NCI-H1436 (cell line): ENCODE data around the gene ACTR3C.
"Not testable (repeated sequence)": the region's sequence is repeated elsewhere in the genome, so short reads cannot be mapped to it uniquely, and the experiment has no call there.

ENCODE experiments used
- DNase-seq: peaks from one replicate; lab custom pipeline; 2025; lab: John Stamatoyannopoulos, UW

Gene ACTR3C

DNA sequence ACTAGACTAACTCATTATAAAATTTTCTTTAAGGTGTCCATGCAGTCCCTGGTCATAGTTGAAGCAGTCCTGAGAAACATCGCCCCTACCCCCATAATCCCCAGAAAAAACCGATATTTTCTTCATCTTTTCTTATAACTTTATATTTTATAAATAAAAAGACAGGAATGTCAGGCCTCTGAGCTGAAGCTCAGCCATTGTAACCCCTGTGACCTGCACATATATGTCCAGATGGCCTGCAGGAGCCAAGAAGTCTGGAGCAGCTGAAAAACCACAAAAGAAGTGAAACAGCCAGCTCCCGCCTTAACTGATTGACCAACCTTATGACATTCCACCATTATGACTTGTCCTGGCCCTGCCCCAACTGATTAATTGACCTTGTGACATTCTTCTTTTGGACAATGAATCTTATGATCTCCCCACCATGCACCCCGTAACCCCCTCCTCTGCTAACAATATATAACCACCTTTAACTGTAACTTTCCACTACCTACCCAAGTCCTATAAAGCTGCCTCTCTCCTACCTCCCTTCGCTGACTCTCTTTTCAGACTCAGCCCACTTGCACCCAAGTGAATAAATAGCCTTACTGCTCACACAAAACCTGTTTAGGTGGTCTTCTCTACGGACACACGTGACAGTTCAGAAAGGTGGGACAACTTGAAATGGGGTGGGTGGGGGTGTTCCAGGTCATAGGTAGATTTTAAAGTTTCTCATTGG is 10.5 kb downstream of the ACTR3C start:
- DNase-seq: not testable (repeated sequence)

DNA sequence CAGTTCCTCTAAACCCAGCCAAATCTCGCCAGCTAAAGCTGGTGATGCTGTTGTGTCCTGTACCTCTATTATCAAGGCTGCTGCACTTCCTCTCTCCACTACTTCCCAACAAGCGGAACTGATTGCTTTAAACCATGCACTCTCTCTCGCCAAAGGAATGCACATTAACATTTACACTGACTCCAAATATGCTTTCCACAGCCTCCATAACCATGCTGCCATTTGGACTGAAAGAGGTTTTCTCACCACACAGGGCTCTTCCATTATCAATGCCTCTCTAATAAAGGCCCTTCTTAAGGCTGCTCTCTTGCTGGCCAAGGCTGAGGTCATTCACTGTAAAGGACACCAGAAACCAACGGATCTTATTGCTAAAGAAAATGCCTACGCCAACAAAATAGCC is 11.6 kb downstream of the ACTR3C start:
- DNase-seq: no peak

DNA sequence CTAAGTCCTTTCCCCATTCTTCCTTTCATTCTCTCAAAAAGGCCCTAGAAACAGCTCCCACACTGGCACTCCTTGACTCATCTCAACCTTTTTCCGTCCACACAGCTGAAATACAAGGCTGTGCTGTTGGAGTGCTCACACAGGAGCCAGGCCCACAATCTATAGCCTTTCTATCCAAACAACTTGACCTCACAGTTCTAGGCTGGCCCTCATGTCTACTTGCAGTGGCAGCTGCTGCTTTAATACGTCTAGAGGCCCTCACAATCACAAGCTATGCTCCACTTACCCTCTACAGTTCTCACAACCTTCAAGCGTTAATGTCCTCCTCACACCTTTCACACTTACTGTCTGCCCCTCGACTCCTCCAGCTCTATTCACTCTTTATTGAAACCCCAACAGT is 12.2 kb downstream of the ACTR3C start:
- DNase-seq: no peak

DNA sequence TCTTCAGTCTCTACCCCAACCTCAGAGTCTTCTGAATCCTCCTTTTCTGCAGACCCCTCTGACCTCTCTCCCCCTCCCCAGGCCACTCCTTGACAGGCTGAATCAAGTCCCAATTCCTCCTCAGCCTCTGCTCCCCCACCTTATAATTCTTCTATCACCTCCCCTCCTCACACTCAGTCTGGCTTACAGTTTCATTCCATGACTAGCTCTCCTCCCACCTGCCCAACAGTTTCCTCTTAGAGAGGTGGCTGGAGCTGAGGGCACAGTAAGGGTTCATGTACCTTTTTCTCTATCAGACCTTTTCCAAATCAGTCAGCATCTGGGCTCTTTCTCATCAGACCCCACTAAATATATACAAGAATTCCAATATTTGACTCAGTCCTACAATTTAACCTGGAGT is 14.8 kb downstream of the ACTR3C start:
- no peak for DNase-seq

DNA sequence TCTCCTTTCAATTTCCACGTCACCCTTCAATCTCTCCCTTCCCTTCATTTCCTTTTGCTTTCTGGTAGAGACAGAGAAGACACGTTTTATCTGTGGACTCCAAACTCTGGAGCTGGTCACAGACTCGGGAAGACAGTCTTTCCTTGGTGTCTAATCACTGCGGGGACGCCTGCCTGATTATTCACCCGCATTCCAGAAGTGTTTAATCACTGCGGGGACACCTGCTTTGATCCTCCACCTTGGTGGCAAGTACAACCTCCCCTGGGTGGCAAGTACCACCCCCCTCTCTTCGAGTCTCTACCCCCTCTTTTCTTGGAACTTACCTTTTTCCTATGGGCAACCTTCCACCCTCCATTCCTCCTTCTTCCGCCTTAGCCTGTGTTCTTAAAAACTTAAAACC is 15.4 kb downstream of the ACTR3C start:
- DNase-seq: no peak

DNA sequence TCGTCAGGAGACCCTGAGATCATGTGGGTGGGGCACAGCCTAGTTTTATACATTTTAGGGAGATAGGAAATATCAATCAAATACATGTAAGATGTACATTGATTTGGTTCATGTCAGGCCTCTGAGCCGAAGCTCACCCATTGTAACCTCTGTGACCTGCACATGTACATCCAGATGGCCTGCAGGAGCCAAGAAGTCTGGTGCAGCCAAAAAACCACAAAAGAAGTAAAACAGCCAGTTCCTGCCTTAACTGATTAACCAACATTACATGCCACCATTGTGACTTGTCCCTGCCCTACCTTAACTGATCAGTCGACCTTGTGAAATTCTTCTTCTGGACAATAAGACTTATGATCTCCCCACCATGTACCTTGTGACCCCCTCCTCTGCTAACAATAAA is 16.2 kb downstream of the ACTR3C start:
- DNase-seq: no peak

DNA sequence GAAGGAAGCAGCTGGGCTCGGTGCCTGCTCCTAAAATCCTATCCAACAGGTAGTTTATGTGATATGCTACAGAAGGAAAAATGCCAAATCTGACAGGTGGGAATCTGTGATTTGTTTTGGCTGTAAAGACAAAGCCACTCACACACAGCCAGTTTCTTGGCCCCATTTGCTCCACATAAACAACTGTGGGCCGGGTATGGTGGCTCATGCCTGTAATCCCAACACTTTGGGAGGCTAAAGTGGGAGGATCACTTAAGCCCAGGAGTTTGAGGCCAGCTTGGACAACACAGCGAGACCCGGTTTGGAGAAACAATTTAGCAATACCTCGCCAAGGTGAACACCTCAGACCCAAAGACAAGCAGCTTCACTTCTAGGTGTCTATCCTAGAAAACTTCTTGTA is 17.0 kb downstream of the ACTR3C start:
- DNase-seq: not testable (repeated sequence)

DNA sequence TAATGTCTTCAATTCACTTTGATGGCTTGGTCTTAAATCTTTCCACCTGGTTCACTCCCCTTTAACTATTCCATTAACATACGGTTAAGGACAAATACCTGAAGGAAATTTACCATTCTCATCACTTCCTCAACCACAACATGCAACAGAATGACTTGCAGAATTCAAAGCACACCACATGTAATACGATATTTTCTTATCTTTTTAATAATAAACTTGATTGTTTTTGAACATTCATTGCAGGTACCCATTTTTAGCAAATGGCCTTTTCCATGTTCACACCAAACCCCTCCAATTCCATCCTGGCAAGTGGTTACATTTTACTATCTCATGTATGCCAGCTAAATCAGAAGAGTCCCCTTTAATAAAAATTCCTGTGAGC is 17.5 kb downstream of the ACTR3C start:
- not testable (repeated sequence) for DNase-seq

DNA sequence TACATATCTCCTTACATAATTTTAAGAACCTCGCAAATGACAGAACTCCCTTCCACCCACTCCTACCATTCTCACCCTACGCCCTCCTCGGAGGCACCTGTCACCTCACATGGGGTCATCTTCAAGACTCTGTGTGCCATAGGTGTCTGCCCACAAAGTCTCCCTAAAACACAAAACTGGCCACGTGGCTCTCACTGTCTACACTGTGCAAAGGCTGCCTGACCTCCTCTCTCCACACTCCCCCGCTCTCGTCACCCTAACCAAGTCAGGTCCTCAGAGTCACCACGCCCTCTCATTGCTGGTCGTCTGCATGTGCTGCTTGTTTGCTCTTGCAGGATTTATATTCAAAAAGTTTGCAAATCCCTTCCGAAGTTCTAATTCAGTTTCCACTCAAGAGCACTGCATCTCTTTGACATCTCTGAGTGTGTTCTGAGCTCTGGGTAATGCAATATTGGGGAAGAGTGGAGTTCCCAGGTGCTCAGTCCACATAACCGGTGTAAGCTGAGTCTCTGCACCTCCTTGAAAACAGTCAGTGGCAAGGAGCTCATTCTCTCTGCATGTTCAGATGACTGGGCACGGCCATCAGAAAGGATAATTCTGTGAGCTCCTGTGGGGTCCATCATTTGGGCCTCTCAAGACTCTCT is 18.0 kb downstream of the ACTR3C start:
- DNase-seq: not testable (repeated sequence)

DNA sequence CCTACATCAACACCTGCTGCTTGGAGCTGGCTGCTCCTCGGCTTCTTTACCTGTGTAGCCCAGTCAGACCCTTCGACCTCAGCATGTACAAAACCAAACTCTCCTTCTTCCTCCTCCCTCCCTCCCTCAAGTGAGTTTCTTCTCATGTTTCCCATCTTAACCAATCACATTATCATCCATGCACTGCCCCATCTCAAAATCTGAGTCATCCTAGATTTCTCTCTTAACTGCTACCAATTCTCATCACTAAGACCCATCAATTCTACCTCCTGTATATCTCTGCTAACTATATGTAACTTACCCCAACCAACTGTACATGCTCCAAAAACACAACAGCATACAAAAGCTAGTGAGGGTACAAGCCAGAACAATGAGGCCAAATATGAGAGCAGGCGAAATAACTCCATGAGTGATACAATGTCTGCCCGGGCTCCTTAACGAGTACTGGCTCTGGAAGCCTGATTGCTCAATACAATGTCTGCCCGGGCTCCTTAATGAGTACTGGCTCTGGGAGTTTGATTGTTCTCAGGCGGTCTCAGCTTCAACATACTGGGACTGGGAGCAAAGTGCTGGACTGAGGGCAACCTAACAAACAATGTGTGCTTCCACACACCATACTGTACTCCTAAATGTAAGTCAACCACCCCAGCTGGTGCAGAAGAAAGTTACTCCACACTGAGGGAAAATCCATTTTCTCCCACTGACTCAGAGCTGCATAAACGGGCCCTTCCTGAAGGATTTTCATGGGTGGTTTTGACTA is 18.7 kb downstream of the ACTR3C start:
- DNase-seq: not testable (repeated sequence)

DNA sequence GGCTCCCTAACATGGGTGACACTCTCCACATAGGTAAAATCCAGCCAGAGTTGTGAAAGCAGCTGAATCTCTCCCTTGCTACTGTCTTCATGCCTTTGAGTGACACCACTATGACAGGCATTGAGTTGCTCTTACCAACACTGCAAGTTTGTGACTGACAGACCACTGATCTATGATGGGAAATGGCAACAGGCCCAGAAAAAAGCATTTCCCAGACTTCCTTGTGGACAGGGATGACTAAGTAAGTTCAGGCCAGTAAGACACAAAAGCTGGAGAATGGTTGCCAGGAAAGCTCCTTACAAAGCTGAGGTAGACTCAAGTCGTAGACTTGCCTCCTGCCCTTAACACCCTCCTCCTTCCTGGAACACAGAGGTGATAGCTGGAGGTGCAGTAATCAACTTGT is 20.4 kb downstream of the ACTR3C start:
- DNase-seq: not testable (repeated sequence)

DNA sequence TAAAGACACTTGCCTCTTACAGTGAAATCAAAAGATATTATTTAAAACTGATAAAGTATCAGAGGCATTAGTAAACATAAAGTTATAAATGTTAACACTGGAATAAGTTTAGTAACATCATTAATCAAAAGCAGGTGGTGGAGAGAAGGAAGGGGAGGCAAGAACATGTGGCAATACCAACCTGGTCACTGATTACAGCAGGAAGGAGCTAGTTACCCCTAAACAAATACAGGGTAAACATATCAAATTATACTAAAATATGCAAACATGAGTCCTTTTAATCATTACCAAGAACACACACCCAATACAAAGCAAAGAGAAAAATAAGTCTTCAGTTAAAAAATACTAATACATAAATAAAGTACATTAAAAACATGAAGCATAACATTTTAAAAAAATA is 25.4 kb downstream of the ACTR3C start:
- not testable (repeated sequence) for DNase-seq

DNA sequence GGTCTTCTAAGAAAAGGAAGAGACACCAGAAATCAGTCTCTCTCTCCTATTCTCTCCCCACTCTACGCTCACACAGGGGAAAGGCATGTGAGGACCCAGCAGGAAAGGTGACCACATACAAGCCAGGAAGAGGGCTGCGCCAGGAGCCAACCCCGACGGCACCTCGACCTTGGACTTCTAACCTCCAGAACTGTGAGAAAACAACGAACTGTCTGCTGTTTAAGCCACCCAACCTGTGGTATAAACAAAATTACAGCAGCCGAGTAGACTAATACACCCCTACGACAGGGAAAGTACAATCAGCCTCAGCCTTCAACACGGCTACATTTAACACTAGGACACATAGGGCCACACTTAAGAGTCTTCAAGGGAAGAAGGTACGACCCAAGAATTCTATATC is 26.5 kb downstream of the ACTR3C start:
- DNase-seq: not testable (repeated sequence)

DNA sequence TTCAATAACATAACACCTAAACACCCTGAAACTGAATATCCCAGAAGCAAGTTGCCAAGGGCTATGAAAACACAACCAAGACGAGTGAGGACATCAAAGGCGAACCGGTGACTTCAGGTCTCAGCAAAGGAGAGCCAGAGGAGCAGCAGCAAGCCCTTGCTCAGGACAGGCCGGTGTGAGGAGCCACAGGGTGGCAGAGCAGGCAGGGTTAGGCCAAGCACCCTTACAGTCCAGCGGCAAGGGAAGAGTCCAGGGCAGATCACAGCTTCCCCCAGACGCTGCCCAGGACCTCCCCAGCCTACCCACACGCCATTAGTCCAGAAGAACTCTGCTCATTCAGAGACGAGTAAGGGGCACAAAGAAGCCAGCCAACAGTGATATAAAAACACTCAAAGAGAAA is 27.7 kb downstream of the ACTR3C start:
- DNase-seq: not testable (repeated sequence)

DNA sequence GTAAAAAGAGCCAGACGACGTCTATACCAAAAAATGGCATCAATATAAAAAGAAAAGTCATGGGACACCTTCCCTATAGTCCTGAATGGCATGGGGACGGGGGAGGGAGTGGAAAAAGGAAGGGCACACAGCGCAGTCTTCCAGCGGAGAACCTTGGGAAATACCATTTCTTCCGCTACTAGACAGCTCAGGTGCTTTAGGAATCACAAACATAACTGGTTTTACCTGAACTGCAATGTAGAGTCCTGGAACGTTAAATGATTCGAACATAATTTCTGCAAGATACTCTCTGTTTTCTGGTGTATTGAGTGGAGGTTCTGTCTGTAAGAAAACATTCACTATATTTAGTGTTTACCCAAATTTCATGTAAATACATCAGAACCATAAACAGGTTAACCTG is 28.3 kb downstream of the ACTR3C start:
- not testable (repeated sequence) for DNase-seq

DNA sequence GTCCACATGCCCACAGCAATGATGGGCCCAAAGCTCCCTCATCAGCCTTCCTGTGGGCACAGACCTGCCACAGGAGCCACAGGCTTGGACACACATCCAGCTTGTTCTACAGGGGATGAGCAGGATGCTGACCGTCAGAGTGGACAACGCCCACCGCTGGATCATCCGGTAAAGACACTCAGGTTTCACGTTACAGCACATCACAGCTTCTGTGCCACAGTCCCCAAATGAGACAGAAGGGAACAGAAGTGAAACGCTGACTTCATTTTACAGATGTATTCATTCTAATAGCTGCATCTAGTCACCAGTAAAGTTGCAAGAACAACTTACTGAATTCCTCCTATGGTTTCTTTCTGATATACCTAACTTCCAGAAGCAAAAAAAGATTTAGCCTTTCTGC is 33.0 kb downstream of the ACTR3C start:
- not testable (repeated sequence) for DNase-seq

DNA sequence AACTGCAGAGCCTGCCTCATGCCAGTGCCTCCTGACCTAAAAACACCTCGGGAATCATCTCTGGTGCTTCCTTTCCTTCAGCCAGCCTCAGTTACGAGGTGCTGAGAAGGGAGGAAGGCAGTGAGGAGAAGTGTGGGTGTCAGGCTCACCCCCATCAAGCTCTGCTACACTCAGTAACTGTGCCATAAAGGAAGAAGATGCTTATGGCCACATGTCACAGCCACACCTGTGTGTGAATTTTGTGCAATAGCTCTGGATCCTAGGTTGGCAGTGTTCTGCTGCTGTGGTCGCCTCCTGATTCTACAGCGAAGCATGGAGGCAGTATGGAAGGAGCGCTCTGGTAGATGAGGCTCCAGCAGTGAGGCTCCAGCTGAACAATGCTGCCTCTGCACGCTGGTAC is 34.5 kb downstream of the ACTR3C start:
- DNase-seq: not testable (repeated sequence)

DNA sequence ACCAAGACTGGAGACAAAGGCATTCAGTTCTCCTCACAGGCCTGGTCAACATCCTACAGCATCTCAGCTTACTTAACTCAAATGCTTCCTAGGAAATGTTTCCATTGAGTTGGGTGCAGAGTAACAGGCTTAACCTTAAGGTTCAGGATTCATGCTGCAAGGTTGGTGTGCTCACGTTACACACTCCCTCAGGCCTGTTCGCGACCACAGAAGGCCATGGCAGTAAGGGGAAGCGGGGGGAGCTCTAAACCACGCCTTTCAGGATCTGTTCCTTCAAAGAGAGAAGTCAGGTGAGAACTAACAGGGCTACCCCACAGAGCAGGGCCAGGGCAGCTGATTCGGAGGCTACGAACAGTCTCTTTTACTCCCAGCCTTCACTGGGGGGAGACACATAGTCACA is 35.5 kb downstream of the ACTR3C start:
- not testable (repeated sequence) for DNase-seq

DNA sequence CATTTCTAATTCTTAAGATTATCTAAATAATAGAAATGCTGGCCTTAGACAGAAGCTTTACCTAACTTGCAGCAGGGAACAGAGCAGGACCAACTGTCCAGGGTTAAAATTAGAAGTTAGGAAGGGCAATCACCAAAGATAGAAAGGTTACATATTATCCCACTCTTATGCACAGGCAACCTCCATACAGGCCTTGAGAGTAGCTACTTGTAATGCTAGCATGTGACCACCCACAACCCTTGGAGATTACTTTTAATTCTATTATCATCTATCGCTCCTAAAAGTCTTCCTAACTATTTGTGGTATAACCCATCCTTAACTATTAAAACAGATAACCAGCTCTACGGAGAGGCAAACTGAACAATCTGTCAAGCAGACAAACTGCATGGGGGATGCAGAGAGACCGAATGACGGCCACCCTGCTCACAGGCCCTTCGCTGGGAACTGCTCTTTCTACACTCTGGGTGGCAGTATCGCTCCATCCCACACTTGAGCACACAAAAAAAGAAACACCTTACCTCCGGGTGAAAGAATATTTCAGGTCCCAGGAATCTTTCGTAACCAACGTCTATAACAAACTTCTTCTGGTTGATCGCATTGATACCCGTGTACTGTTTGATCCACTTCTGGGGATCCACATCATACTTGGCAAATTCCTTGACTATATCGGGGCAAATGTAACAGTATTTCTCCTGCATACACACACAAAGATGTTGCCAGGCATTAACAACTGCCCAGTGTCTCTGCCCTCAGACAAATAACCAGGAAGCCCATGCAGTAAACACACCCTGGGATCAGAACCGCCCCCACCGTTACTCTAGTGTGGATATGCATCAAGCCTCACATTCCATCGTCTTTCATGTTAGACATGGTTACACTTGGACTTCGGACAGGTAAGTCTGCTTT is 37.2 kb downstream of the ACTR3C start:
- not testable (repeated sequence) for DNase-seq

DNA sequence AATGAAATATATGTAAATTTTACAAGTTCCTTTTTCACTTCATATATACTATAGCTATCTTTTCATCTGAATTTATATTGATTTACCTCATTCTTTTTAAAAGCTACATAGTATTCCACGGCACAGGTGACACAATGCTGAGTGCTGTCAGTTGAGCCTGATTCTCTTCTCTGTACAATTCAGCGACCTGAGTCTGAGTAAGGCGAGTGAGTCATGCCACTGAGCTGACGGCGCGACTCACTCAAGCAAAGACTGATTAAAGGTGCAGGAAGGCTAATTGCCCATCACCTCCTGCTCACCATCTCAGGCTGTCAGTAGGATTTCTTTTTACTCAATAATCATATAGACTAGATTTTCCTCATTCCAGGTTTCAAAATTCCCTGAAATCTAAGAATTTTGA is 39.7 kb downstream of the ACTR3C start:
- not testable (repeated sequence) for DNase-seq

DNA sequence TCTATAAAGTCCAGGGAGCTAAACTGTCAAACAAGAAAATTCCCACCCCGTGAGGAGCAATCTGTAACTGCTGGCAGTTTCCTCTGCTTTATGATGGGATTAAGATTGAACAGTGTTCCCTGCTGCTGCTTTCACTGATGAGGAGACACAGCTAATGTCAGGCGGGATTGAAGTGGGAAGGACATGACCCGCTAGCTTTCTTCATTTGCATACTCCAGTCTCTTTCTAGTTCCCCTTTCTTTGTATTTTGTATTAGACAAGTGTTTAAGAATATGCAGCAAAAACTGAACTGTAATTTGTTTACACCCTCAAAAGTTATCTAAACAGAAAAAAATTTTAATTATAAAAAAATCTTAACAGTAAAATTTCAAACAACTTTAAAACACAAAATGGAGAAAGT is 40.2 kb downstream of the ACTR3C start:
- DNase-seq: not testable (repeated sequence)
